ENCODE measurements around the gene BLCAP. TPM values are rescaled to one million over a fixed set of nuclear protein-coding genes. Genes with fewer than 3 reads are reported as not detected.

Gene BLCAP
- total RNA-seq, 1 donor from 2014 or later: 51.9 TPM

DNA sequence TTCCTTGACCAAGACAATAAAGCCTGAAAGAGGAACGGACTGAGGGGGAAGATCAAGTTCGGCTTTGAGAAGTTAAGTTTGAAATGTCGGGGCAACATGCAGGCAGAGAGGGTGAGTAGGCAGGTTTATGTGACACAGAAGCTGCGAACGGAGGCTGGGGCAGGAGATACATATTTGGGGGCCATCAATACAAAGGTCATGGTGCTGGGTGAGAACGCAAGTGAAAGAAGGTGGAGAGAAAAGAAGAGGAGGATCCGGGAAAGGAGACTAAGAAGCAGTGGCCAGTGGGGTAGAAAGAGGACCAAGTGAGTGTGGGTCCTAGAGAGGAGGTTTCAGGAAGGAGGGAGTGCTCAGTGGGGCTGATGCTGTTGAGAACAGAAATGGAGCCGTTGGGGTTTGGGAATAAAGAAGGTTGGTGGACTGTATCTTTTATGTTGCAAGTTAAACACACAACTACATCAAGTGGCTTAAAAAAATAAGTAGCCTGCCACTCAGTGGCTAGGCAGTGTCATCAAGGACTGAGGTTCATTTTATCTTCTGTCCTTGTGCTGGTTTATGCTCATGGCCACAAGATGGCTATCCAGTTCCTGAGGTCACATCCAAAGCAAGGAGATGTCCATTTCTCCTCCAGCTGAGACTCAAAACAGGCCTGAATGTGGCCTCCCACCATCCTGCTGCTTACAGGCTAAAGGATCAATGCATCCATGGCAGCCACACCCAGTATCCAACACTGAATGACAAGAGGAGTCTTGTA lies 1.7 kb upstream of the BLCAP start:
- DNase-seq: no peak

DNA sequence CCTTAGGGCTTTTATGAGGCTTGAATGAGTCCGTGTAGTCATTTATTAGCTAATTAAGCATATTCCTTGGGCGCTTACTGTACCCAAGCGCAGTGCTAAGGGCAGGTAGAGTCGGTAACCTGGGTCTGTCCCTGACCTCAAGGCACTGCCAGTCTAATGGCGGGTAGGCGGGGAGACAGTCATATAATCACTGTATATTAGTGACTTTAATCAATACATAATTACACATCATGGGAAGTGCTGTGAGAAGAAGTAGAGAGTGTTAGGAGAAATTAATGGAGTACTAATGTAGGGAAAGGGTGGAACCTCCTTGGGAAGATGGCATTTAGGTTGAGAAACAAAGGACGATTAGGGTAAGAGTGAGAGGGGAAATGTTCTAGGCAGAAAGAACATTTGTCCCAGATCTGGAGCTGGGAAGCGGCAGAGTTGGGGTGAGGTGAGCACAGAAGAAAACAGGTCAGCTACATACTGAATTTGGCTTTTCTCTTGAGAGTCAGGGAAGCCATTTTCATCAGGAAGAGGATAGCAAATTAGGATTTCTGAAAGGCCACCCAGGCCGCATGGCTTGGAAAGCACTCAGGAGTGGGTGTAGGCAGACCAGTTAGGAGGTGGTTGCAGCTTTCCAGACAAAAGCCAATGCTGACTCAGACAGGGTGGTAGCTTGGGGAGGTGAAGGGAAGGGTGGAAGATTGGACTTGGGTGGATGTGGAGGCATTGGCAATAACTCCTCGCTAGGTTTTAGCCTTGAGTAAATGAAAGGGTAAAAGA lies 954 bp upstream of the BLCAP start:
- DNase-seq: no peak

DNA sequence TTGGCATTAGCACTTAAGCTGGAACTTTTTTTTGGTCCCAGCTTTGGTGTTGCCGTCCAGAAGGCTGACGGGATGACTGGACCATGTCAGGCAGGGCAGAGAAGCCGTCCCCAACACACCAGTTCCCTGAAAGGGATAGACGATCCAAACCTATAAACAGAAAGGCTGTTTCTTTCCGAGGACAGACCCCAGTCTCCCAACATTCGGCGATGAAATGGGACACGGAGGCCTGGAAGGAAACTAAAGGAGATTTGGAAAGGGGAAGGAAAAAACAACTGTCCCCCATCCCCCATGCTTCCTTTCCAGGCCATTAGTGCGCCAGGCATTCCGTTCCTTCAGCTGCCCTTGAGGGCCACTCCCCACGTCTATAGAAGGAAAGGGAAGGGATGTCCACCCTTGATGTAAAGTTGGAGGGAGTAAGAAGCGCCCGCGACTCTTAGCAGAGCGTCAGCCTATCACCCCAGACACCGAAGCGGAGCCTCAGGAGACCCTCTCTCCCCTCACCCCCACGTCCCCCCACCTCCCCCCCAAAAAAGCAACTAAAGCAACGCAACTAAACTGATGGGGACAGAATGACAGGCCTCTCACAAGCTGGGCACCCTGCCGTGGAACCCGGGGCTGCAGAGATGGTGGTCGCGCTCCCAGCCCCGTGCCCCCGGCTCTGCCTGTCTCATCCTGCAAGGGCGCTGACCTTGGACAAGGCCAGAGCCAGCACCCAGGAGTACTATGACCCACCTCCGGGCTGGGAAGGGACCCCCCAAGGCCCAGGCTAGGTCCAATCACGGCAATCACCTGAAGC lies 638 bp downstream of the BLCAP start:
- DNase-seq: no peak

DNA sequence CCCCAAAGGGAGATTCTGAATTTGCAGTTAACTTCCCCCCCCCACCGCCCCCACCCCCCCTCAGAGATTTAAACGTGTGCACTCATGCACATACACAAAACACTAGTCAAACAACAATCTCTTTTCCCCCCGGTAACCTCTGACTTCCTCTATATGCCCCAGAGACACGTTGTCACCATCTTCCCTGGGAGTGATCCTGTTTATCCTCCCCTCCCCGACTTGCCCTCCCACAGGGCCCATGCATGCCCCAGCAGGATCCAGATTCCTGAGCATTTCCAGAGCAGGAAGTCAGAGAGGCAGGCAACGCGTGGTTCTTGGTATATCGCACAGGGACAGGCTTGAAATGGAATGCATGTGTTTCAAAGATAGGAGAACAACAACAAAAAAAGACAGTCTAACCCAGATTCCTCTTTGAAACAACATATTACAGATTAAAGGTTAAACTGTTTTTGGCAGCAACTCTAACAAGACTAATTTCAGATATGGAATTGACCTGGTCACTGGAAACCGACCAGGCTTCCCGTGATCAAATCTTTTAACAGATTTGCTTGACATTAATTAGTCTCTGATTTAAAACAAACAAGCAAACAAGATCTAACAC lies 1.3 kb downstream of the BLCAP start:
- peak; percentile 72 for DNase-seq

DNA sequence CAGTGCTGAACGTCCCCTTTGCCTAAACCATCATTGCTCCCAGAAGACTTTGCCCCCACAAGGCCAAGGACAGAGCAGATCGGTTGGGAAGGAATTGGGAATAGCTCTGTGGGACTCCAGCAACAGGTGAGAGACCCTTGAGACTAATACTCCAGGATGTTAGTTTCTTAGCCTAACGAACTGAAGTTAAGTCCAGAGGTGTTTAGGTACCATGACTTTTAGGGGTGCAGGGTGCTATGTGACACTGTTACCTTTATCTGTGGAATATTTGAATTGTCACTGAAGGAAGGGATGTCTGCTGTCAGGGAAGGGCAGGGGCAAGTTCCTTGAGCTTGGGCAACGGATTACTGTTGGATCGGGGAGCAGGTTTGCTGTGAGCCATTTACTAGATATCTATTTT lies 1.9 kb downstream of the BLCAP start:
- DNase-seq: no peak

DNA sequence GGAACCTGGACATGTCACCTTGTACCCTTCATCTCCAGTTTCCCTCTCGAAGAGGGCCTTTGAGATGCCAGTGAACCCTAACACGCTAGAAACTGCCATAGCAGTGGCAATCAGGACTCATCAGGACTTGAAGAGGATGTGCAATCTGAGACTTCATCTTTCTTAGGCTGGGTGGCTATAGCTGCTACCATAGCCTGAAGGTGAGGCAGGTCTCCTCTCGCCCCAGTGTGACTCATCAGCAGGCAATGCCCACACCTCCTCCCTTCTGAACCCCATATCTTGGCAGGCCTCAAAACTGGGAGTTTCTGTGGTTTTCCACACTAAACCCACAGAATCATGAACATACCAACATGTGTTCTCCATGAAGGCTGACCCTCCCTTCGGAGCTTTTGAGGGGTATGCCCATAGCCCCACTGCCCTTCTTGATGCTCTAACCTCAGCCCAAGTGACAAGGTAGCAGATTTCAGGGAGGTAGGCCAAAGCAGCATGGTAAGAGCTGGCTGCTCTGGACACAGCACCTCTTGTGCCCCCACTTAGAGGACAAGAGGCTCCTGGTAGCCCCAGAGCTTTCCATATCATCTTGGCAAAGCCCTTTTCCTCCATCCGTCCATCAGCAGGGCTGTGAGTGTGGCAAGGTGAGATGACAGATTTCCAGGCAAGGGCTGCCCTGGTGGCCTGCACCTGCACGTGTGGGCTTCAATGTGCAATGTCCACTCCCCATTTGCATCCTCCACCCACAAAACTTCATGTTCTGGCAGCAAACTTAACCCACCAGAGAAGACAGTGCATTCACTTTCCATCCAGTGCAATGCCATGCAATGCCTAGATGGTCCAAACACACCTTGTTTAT lies 2.6 kb downstream of the BLCAP start:
- no peak for DNase-seq

DNA sequence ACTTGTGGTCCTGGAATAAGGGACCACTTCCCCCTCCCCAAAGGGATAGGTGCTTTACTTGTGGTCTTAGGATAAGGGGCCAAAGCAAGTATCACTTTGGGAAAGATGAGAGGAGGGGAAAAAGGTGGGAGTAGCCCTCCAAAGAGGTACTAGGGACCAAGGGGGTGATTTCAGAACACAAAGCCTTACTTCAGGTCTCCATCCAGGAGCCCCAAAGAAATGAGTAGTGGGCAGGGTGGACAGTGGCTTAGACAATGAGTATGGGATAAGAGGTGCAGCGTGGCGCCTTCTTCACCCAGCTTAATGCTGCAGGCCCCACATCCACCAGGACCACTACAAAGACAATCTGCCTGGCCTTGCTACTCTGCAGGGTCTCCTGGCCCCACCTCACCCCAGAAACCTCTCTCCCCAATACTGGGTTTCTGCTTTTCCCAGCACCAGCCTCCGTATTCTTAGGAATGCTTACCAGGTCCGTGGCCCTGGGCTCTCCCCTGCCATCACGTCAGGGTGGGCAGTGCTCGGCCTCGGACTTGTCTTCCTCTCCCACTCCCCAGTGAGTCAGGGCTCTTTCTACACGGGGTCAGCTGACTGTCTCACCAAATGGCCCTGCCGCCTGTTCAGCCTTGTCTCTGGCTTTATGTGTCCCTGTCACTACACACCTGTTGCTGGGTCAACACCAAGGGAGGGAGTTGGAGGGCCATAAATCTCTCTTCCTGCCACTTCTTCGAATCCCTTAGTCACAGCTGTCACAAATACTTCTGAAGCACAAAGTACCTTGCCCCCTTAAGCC lies 3.6 kb downstream of the BLCAP start:
- DNase-seq: peak; percentile 13

DNA sequence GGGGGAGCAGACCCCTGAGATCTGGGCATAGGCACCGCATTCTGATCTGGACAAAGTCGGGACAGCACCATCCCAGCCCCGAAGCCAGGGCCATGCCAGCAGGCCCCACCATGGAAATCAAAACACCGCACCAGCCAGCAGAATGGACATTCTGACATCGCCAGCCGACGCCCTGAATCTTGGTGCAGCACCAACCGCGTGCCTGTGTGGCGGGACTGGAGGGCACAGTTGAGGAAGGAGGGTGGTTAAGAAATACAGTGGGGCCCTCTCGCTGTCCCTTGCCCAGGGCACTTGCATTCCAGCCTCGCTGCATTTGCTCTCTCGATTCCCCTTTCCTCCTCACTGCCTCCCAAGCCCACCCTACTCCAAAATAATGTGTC lies 4.7 kb downstream of the BLCAP start:
- DNase-seq: no peak

DNA sequence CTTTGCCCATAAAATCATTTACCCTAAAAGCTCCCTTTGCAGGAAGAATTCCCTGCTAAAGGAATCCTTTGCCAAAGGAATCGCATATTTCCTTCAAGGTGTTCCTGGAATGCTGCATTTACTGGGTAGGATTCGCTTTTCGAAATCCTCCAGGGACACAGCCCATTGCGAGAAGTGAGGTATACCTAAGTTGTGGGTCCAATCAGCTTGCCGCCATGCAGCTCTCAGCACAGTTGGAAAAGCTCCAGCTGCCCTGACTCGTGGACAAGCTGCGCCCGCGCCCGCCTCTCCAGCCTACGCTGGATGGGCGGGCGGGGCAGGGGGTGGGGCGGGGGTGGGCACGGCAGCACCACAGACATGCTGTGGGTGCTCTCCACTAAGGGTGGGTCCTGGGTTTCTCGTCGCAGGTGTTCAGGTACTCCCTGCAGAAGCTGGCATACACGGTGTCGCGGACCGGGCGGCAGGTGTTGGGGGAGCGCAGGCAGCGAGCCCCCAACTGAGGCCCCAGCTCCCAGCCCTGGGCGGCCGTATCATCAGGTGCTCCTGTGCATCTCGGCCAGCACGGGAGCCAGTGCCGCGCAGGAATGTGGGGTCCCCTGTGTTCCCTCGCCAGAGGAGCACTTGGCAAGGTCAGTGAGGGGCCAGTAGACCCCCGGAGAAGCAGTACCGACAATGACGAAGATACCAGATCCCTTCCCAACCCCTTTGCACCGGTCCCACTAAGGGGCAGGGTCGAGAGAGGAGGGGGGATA lies 5.2 kb downstream of the BLCAP start:
- no peak for DNase-seq

DNA sequence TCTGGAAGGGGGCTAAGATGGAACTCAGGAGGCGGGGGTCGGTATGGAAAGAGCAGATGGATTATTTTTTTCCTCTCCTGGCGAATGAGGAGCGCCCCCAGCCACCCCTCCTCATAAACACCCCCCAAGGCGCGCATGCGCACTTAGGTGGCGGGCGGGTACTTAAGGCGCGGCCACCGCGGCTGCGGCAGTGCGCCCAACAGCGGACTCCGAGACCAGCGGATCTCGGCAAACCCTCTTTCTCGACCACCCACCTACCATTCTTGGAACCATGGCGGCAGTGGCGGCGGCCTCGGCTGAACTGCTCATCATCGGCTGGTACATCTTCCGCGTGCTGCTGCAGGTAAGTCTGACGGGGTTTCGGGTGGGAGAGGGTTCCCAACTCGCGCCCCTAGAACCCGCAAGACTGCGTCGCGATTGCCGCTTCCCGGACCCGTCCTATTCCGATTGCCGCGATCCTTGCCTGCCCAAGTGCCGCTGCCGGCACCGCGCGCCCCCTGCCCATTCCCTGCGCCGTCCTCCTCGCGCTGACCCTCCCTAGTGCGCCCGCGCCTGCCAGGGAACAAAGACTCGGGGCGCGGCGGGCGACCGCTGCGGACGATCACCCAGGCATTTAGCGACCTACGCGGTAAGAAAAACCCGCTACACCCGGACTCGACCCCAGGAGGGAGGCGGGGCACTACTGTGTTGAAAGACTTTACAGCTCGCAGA lies 6.5 kb downstream of the BLCAP start, which contains the start of gene NNAT:
Gene NNAT (plus strand): TSS at position 190 of the 711 bp plus-strand sequence. CDS start 82 bp downstream, at position 272.
- no peak for DNase-seq

DNA sequence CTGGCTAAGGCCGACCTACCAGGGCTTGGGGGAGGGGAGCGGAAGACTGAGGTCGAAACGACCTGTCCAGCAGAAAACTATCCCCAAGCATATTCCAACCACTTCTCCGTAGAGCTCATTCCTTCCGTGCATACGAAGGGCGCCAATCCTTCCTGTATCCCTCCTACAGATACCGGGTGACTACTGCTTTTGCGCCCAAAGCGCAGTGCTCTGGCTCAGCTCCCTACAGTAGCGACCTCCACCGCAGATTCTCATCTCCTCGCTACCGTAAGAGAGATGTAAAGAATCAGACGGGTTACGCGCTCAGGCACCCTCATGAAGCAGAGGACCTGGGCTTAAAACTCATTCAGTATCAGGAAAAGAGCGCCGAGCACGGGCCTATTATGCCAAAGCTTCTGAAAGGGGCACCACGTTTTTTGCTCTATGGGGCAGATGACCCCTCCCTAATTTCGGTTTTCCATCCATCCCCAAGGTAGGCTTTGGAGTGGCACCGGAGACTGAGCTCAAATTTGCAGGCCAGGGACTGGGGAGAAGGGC lies 7.2 kb downstream of the BLCAP start:
- no peak for DNase-seq

DNA sequence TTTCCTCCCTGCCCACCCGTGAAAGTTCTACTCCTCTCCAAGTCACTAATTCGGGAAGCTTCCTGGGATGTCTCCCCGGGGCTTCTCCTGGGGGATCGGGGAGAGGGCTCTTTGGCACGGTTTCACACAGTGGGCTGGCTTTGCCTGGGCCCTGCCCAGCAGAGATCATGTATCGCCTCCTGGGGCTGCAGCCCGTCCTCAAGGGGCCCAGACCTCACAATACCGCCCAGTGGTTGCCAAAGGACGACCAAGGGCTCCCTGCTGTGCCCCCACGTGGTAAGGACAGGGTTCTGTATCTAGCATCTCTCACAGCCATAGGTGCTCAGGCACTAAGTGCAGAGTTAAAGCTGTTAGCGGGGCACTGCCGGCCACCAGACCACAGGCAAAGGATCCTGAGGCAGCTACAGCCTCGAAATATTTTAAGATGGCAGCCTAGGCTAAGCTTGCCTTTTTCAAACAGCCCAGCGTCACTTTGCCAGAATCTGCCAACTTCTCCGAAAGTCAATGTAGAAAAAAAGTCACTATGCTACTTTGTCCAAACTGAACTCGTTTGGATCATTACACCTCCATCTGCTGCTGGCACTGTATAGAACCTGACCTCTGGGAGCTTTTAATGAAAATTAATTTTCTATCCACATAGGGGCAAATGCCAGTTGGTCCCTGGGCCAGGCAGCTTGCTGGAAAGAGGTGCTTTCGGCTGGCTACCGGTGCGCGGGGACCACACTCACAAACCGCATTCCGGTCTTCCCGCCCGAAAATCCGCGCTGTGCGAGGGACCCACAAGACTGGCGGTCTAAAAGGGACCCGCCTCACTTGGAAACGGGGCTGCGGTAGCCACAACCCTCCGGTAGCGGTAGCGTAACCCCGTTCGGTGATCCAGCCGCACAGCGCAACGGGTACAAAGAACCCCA lies 7.9 kb downstream of the BLCAP start:
- DNase-seq: no peak

DNA sequence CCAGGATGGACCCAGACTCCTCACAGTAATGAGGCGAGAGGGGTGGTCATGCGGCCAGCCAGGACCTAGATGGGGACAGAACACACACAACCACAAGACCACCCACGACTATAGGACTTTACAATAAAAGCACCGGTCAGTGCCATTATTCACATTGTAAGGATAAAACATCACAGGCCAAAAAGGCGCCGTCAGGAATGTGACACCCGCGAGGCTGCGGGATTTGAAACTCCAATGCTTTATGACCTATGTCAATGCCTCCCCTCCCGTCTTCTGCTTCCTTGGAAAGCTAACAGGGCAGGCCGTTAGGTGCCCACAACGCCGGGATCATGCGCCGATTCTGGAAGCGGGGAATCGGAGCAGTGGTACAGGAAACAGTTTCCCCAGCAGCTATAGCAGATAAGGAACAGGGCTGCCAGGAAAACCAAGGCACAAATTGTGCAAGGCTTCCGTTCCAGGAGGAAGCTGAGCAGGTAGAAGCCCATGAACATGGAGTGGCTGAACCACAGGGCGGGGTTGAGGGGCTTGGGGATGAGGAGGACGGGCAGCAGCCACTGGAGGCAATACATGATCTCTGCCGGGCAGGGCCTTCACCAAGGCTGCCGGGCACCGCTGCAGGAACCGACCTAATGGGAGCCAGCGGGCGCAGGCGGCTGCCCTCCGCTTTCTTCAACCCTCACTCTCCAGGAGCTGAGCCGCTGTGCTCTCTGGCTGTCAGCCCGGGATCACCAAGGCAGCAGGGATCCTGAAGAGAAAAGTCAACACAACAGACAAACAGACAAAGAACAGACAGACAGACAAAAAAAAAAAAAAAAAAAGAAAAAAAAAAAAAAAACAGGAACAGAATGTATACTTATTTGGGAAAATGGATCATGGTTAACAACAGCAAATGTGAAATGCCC lies 8.8 kb downstream of the BLCAP start:
- no peak for DNase-seq

DNA sequence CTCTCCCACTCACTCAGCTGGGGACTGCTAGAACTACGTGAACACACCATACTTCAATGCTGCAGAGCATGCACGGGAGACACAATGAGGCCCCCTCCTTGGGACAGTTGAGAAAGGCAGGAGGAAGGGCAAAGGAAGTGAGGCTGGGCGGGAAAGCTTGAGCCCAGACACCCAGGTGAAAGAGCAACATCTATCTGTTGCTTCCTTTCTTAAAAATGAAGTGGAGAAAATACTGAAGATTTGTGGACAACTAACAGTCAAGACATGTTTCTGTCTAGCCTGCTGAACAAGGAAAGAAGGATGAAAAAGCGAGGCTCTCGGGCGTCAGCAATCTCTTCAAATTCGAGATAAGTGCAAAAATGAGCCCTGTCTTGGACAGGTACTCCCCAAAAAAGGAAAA lies 9.6 kb downstream of the BLCAP start:
- no peak for DNase-seq

DNA sequence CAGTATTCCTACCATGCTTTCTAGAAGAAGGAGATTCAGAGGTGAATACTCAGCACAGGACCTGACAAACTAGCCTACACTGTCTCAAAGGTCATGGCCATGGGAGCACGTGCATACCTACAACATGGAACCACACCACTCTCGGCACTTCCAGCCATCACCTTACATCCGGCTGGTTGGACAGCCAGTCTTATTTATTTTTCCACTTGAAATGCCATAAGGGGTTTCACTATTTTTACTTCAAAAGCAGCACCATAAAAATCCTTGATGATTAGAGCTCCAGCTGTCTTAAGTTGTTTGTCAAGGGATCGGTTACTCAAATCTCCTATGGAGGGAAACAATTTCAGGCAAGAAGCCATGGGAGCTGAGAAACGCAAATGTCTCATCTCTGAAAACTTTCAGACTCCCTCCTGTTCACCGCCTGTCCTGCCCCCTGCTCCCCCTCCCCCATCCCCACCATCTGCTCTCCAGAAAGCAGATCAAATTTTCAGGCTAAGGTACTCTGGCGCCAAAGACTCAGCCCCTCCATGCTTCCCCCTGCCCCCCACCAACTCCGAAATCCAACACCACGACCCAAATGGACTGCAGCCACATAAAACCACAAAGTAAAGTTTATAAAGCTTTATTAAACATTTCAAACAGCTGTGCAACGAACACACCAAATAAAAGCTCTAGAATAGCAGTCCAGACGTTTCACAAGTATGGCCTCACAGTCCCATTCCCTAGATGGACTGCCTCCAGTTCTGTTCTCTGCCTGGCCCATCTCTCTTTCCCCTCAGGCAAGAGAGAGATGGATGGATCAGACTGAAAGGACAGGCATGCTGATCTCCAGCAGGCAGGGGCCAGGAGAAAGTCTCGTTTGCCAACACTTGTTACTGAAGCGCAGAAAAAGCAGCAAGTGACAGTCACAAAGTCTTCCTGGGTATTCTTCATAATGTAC lies 10.6 kb downstream of the BLCAP start:
- peak; percentile 83 for DNase-seq

DNA sequence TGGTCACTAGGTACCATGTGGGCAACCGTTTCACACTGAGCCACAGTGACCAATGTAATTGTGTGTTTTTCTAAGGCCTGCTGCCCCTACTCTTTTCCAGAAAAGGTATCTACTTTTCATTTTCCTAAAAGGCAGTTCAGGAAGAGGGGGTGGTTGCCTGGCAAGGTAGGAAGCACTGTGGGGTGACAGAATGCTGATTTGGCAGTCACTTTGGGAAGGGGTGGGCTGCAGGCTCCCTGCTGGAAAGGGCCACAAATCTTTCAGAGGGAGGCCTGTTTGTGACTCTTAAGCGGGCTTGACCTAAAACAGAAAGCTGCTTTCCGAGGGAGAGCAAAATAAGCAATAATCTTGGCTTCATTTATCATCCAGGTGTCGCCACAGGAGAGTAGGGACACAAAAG lies 11.8 kb downstream of the BLCAP start:
- DNase-seq: no peak

Measured in skin of body (tissue), 2 donors.